T-helper 9 cell (primary cell): Measurements from ENCODE around the gene DIAPH3.

Experiments
- DNase-seq: peaks from one replicate; pipeline ENCODE4 v3.0.0-alpha.2; 2020

Gene DIAPH3

DNA sequence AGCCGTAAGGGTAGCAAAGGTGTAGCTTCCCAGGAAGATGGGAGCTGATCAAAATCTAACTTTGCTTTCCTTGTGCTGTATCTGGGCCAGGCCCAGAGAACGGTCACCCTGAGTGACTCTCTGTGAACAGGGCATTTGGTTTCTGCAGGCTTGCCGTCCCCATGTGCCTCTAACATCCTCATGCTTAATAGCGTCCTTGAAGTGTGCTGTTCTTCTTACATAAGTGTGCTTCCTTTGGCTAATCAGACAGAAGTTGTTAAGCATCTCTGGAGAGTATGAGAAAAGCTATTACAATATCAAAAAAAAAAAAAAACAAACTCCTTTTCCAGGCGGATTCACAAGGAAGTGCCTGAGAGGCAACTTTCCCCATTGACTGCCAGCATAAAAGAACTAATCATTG lies 503.7 kb downstream of the DIAPH3 start:
- no peak for DNase-seq

DNA sequence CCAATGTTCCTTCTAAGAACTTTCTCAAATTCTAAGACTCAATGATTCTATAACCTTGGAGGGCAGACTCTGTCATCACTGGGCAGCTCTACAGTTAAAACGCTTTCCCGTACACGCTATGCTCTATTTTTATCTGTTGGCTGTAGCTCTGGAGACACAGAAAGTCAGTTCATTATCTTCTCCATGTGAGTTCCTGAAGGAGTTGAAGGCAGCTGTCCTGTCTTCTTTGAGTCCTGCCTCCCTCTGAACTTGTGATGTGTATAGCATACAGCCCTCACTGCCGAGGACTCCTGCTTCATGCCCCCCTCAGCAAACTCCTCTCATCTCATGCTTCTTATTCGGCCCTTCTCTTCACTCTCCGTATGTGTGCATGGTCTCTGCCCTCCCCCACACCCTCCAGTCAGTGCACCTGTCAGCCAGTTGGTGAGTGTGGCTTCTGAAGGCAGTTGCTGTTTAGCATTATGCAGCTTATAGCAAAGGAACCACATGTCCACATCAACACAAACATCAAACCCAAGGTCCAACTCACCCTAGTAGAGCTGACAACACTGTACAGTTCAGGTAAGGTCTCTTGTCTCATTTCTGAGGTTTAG lies 504.9 kb downstream of the DIAPH3 start:
- DNase-seq: no peak

DNA sequence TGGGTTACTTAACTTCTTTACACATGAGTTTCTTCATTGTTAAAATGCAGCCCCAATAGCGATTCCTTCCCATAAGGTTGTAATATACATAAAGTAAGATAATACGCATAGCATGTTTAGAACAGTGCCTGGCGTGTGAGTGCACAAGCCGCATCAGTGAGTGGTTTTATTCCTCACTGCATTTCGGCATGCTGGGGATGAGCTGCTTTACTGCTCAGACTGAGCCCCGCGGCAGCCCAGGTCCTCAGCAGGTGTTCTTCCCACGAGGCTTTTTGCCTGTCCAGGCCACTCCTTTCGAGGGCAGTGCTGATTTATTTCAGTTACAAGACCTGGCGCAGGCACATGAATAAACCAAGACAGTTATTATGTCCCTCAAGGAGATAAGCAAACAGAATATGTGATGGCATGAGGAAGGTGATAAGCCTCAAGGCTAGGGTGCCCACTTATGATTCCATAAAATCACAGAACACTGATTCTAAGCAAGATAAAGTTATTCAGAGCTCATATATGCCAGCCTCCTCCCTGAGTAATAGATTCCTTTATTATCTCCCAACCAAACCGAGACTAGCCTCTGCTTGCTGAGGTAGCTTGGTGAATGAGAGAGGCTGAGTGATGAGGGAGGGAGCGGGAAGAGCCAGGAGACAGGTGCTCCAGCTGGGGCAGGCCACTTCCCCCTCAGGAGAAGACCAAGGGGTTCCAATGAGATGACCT lies 505.5 kb downstream of the DIAPH3 start:
- no peak for DNase-seq

DNA sequence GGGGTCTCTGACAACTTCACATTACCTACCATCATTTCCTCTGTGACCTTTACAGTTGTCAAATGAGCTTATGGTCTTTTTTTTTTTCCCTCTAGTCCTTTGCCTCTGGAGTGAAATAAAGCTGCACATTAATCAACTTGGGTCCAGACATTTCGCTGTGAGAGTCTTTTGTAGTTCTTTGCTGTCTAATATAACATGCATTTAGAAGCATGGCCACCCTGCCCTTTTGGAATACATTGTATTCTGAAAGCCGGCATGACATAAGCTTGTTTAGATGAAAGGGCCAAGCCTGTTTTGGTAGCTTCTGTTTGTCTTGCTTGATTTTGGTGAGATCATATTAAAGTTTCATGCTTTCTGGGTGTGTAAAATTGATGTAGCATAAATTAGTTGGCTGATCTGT lies 509.8 kb downstream of the DIAPH3 start:
- DNase-seq: no peak

DNA sequence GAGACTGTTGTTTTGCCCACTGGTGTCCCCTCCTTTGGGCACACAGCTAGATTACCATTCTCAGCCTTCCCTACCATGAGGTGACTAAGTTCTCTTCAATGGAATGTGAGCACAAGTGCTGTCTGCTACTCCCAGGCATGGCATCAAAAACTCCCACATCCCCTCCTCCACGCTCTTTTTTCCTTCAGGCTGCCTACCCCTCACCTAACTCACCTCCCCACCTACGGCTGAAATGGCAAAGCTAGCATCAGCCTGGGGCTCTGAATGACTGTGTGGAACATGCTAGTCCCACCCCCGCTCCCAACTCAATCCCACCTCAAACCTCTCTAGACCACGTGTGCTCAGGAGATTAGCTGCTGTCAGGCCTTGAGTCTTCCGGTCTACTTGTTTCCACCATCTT lies 512.2 kb downstream of the DIAPH3 start:
- no peak for DNase-seq

DNA sequence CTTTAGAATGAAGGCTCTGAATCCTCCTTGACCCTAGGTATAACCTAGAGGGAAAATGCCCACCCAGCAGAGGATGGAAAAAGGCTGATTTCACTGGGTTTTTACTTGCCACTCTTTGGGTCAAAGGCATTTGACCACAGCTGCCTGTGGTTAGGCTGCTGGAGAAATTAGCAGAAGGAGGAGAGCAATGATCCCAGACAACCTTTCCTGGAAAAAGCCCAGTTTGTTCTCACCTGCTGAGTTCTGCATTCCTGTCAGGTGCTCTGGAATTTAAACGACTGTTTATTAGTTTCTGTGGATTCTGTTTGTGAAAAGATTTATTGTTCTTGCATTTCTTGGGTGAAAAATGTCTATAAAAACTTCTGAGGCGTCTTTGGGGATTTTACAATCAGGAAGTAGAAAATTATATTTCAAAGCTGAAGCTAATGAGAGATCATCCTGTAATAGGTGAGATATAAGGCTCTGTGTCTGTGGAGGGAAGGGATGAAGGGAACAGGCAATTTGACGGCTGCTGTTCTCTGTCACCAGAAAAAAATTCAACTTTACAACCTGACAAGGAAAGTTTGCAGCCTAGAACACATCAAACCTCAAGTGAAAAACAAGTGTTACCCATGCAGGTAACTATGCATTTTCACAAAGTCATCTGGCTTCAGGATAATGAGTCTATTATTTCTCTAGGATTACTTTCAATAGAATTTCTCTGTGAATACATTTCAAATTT lies 519.7 kb downstream of the DIAPH3 start:
- no peak for DNase-seq

DNA sequence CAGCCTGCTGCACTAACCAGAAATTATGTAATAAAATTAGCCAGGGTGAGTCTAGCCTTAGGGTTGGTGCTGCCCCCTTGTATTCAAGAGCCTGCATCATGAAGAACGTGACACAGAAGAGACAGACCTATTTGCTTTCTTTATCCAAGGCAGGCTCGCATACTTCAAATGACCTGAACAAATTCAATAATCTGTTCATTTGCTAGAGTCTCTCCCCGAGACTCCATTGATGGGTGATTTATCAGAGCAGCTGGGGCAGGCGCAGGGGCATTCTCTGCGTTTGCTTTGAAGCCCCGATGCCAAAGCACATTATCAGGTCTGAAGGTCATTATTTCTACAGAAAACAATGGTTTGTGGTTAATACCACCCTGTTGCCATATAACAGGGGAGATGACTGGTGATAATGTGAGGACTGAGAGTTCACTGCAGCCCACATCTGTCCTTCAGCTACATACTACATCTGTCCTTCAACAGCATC lies 520.3 kb downstream of the DIAPH3 start:
- DNase-seq: no peak

DNA sequence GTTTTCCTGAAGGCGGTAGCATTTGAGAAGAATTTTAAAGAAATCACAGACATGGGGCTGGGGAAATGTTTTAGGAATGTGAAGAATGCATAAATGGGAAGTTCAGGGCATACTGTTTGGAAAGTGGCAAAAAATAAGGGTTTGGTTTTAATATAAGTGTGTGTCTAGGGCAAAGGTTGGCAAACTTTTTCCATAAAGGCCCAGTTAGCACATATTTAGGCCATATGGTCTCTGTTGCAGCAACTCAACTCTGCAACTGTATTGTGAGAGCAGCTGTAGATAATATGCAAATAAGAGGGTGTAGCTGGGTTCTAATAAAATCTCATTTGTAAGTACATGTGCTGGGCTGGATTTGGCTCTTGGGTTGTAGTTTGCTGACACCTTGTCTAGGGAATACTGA lies 521.9 kb downstream of the DIAPH3 start:
- no peak for DNase-seq

DNA sequence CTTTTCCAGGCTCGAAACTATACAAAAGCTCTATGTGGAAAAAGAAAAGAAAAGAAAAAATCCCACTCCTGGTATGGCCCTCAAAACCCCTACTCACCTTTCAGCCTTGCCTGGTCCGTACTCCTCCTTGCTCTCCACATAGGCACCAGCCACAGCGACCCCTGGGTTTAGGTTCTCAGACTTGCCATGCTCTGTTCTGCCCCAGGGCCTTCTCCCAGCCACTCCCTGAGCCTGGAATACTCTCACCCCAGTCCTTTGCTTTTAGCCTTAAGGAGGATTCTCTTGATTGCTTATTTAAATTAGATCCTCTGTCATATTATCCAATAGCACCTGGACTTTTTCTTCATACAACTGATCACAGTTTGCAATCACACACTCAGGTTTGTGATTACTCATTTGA lies 522.5 kb downstream of the DIAPH3 start:
- DNase-seq: no peak

DNA sequence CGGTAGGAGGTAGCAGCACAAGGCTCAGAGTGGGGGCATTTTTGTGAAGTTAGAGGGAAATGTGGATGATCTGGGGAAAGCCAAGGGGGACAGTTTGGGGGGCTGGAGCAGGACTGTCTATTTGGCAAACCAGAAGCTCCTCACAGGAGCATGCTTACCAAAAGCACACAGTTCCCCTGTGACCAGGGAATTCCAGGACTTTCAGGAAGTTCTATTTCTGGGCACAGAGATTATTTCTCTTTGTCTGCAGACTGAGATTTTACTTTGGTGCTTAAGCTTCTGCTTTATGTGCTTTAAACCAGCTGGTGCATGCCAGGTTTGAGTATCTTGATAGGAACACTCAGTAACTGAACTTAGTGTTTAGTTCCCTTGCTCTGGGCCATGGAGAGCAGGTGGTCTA lies 525.3 kb downstream of the DIAPH3 start:
- DNase-seq: no peak

DNA sequence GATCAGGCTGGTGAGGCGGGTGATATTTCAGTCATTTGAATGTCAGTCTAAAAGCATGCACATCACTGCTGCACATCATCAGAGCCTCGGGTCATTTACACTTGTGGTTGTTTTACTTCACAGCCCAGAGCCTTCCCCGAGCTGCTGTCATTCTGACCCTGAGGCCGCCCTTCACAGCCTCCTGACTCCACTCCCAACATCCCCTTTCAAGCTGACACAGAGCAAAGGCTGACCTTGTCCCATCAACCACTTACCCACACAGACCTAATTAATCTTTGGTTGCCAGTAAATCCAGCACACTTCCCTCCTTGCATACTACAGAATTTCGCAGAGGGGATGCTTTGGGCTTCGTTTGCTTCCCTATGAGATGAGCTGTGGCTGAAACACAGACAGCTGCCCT lies 528.1 kb downstream of the DIAPH3 start:
- DNase-seq: no peak

DNA sequence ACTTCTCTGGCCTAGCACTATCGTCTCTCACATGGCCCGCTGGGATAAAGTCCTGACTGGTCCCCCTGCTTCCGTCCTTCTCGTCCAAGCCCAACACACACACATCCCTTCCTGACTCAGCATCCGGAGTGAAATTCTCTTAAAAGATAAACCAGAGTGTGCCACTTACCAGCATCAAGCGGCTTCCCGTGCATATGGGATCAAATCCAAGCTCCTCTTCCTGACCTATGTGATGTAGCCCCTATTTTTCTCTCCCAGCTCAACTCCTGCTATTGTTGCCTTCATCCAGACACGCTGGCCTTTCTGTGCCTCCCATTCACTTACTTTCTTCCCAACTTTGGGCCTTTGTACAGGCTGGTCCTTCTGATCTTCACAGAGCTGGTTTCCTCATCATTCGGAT lies 530.4 kb downstream of the DIAPH3 start:
- no peak for DNase-seq

DNA sequence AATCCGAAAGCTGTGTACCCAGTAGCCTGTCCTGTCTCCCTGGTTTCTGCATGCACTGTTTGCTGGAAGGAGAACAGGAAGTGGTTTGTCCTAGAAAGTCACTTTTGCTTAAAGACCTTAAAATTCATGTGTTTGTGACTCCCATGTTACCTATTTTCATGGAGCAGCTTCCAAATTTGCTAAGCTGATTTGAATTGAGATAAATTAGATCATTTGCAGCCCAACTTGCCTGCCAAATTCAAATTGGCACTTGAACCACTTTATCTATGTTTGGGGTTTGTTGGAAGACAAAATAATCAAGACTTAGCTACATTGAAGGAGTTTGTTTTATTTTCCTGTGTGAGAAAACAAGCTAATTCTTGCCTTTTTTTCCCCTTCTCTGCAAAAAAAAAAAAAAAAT lies 532.5 kb downstream of the DIAPH3 start:
- DNase-seq: no peak

DNA sequence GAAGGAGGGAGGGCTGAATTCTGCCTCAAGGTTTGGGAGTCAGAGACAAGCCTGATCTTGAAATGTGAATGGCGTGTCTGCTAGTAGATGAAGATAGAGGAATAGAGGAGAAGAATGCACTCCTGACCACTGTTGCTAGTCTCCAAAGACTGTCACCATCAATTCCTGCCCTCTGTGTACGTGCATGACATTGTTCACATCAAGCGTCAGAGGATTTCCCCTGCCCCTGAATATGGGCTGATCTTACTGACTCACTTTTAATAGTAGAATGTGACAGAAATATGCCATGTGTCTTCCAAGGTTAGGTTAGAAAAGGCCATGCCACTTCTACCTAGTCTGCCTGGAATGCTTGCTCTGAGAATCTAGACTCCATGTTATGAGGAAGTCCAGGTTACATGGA lies 538.6 kb downstream of the DIAPH3 start:
- no peak for DNase-seq

DNA sequence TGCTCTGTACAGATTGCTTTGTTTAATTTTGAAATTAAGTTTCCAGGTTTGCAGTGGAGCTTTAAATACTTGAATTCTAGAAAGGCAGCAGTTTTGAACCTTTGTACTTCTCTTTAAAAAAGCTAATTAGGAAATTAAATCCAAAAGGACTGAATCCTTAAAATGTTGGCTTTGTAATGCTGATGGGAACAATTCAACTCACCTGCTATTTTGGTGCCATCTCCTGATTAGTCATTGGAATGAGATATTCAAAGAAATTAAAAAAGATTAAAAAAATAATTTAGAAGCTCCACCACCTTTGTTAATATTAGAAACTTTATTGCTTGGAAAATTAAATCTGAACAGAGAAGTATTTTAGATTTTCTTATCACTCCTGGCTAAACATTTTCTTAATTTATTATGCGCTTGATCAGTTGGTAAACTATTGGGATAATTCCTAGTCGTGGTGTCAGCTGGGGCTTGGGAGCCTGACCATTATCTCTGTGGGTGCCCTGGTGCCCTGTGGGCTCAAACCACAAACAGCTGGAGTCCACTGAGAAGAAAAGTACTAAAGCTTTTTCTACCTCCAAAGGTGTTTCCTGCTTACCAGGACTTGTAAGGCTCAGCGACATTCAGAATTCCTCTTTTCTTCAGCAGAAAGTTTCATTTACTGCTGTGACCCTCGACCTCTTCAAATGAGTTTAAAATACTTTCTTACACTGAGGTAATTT lies 540.4 kb downstream of the DIAPH3 start:
- DNase-seq: no peak

DNA sequence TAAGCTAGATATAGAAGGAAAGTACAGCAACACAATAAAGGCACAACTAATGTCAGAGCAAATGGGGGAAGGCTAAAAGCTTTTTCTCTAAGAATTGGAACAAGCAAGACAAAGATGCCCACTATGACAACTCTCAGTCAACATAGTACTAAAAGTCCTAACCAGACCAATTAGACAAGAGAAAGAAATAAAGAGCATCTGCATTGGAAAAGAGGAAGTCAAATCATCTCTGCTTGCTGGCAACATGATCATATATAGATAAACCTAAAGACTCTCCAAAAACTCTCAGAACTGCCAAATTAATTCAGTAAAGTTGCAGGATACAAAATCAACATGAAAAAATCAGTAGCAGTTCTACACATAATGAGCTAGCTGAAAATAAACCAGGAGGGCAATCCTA lies 542.0 kb downstream of the DIAPH3 start:
- DNase-seq: no peak
